SK-N-SH treated with all-trans-retinoic acid at 6 μM for 48 hours (cell line): ENCODE data around the gene DAW1.

Source experiments
- ISL1 ChIP-seq: fragments of 250-450 bp; sonication (Bioruptor Pico); IDR thresholded peaks from 2 replicates; pipeline ENCODE4 v2.1.2; 2022; ENCODE audit warnings: mild to moderate bottlenecking, moderate library complexity
- PATZ1 ChIP-seq: fragments of 250-450 bp; sonication (Bioruptor Pico); IDR thresholded peaks from 2 replicates; pipeline ENCODE4 v1.8.0; 2020; ENCODE audit warnings: mild to moderate bottlenecking, moderate library complexity, borderline replicate concordance
- ZFP30 ChIP-seq: fragments of 450-650 bp; formaldehyde crosslinking; IDR thresholded peaks from 2 replicates; pipeline ENCODE4 v1.5.0; 2022; ENCODE audit warnings: mild to moderate bottlenecking, moderate library complexity
- TF ChIP-seq, protein P1 (sequence below): fragments of 250-450 bp; sonication (Bioruptor Pico); IDR thresholded peaks from 2 replicates; pipeline ENCODE4 v1.5.0; 2020; ENCODE audit warnings: mild to moderate bottlenecking, moderate library complexity
- TF ChIP-seq, protein P2 (sequence below): fragments of 250-450 bp; sonication (Bioruptor Pico); IDR thresholded peaks from 2 replicates; pipeline ENCODE4 v1.5.1; 2021; ENCODE audit warnings: mild to moderate bottlenecking, moderate library complexity

DNA sequence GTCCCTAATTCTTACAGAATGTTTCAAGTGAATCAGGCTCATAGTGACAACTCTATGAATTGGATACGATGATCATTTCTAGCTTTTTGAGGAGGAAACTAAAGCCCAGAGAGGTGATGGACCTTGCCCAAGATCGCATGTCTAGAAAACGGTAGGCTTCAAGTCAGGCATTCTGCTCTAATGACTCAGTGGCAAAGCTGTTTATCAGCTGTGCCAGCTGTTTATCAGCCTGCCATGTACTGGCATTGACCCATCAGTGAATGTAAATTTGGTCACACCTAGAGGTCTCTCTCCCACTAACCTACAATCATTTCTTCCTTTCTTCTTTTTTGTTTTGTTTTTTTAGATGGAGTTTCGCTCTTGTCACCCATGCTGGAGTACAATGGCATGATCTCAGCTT, 6.1 kb upstream of the DAW1 start:
- TF ChIP-seq, protein P1, sequence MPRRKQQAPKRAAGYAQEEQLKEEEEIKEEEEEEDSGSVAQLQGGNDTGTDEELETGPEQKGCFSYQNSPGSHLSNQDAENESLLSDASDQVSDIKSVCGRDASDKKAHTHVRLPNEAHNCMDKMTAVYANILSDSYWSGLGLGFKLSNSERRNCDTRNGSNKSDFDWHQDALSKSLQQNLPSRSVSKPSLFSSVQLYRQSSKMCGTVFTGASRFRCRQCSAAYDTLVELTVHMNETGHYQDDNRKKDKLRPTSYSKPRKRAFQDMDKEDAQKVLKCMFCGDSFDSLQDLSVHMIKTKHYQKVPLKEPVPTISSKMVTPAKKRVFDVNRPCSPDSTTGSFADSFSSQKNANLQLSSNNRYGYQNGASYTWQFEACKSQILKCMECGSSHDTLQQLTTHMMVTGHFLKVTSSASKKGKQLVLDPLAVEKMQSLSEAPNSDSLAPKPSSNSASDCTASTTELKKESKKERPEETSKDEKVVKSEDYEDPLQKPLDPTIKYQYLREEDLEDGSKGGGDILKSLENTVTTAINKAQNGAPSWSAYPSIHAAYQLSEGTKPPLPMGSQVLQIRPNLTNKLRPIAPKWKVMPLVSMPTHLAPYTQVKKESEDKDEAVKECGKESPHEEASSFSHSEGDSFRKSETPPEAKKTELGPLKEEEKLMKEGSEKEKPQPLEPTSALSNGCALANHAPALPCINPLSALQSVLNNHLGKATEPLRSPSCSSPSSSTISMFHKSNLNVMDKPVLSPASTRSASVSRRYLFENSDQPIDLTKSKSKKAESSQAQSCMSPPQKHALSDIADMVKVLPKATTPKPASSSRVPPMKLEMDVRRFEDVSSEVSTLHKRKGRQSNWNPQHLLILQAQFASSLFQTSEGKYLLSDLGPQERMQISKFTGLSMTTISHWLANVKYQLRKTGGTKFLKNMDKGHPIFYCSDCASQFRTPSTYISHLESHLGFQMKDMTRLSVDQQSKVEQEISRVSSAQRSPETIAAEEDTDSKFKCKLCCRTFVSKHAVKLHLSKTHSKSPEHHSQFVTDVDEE = no peak
- TF ChIP-seq ISL1 (CRISPR knock-in tag) (no peak), ZFP30 (CRISPR knock-in tag) (no peak), PATZ1 (CRISPR knock-in tag) (no peak)
- TF ChIP-seq, protein P2, sequence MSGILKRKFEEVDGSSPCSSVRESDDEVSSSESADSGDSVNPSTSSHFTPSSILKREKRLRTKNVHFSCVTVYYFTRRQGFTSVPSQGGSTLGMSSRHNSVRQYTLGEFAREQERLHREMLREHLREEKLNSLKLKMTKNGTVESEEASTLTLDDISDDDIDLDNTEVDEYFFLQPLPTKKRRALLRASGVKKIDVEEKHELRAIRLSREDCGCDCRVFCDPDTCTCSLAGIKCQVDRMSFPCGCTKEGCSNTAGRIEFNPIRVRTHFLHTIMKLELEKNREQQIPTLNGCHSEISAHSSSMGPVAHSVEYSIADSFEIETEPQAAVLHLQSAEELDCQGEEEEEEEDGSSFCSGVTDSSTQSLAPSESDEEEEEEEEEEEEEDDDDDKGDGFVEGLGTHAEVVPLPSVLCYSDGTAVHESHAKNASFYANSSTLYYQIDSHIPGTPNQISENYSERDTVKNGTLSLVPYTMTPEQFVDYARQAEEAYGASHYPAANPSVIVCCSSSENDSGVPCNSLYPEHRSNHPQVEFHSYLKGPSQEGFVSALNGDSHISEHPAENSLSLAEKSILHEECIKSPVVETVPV = no peak
